B cell (primary cell): Measurements from ENCODE around the gene C3orf22. TPM values are rescaled to one million over a fixed set of nuclear protein-coding genes. Genes with fewer than 3 reads are reported as not detected.

Source experiments
- ATAC-seq: fragments of 200-7000 bp; cut with Tn5 transposase; one replicate; pipeline ENCODE4 v1.10.0; 2021; ENCODE audit warnings: low read depth, mild to moderate bottlenecking, moderate number of reproducible peaks, moderate library complexity
- CTCF ChIA-PET: fragments of 350-600 bp; sonication (Branson Sonifier 250); formaldehyde crosslinking; loops from one replicate; lab custom pipeline; 2021; ENCODE audit warnings: antibody characterized with exemption, inconsistent platforms; lab: Charles Lee
- POLR2A ChIA-PET: fragments of 350-600 bp; sonication (Branson Sonifier 250); formaldehyde crosslinking; loops from one replicate; lab custom pipeline; 2021; ENCODE audit warnings: antibody characterized with exemption; lab: Charles Lee
- DNase-seq: peaks from one replicate; pipeline ENCODE4 v3.0.0; 2013
- H2AFZ ChIP-seq: 2 replicates; pipeline ENCODE4 v1.6.1; 2012; ENCODE audit warnings: mild to moderate bottlenecking, low read depth, low read length; ENCODE audit not compliant: insufficient read depth, poor library complexity, severe bottlenecking
- H3K27ac ChIP-seq, 2 donors: 1 replicate in 1 of 2; 2 replicates in 1 of 2; pipeline ENCODE4 v1.5.1; 2012 to 2013; ENCODE audit warnings: low read length in 2 of 2, mild to moderate bottlenecking in 2 of 2, moderate library complexity in 1 of 2
- H3K27me3 ChIP-seq, 4 experiments: fragments of 200-600 bp in 1 of 4; sonication (generic) in 1 of 4; replicated peaks in 1 of 4; 1 replicate in 2 of 4; 2 replicates in 2 of 4; pipeline versions ENCODE4 v1.6.1 to v1.7.0; 2013 to 2016; ENCODE audit warnings: low read length in 3 of 4, mild to moderate bottlenecking in 2 of 4, mixed read lengths in 1 of 4, moderate library complexity in 1 of 4; ENCODE audit not compliant: insufficient read depth in 4 of 4, control insufficient read depth in 3 of 4; ENCODE audit errors: control extremely low read depth in 1 of 4
- H3K36me3 ChIP-seq, 2 experiments: replicated peaks in 1 of 2; 1 replicate in 1 of 2; 2 replicates in 1 of 2; pipeline versions ENCODE4 v1.6.1 to v1.7.1; 2013; ENCODE audit warnings: low read length in 1 of 2; ENCODE audit not compliant: insufficient read depth in 2 of 2, control insufficient read depth in 1 of 2; ENCODE audit errors: control extremely low read depth in 1 of 2, extremely low read depth in 1 of 2
- H3K4me1 ChIP-seq, 2 donors: fragments of 200-600 bp in 1 of 2; sonication (generic) in 1 of 2; 1 replicate in 1 of 2; 2 replicates in 1 of 2; pipeline versions ENCODE4 v1.5.1 to v1.6.1; 2013 to 2017; ENCODE audit warnings: low read length in 2 of 2; ENCODE audit not compliant: control insufficient read depth in 2 of 2, insufficient read depth in 2 of 2
- H3K4me2 ChIP-seq: replicated peaks from 2 replicates; pipeline ENCODE3; 2012; ENCODE audit warnings: mild to moderate bottlenecking, low read depth, low read length; ENCODE audit not compliant: poor library complexity, severe bottlenecking
- H3K4me3 ChIP-seq, 5 experiments: fragments of 200-600 bp in 1 of 5; sonication (generic) in 1 of 5; 1 replicate in 3 of 5; 2 replicates in 2 of 5; pipeline versions ENCODE4 v1.5.1 to v1.7.0; 2011 to 2016; ENCODE audit warnings: low read length in 4 of 5, mild to moderate bottlenecking in 4 of 5, low read depth in 2 of 5, control low read depth in 1 of 5, moderate library complexity in 1 of 5; ENCODE audit not compliant: insufficient read depth in 1 of 5; ENCODE audit errors: control extremely low read depth in 1 of 5, extremely low read depth in 1 of 5
- H3K79me2 ChIP-seq: fragments of 200-600 bp; sonication (generic); one replicate; pipeline ENCODE4 v1.6.0; 2016; ENCODE audit warnings: low read length; ENCODE audit not compliant: control insufficient read depth, insufficient read depth
- H3K9ac ChIP-seq: fragments of 200-600 bp; sonication (generic); 2 replicates; pipeline ENCODE4 v1.6.1; 2017; ENCODE audit warnings: mild to moderate bottlenecking, low read length, moderate library complexity
- H3K9me3 ChIP-seq, 3 donors: one replicate each; pipeline versions ENCODE4 v1.6.1 to v1.7.1; 2013; ENCODE audit warnings: low read length in 2 of 3; ENCODE audit not compliant: control insufficient read depth in 2 of 3, insufficient read depth in 1 of 3; ENCODE audit errors: control extremely low read depth in 1 of 3
- H4K20me1 ChIP-seq: 2 replicates; pipeline ENCODE4 v1.6.0; 2012; ENCODE audit warnings: mild to moderate bottlenecking, low read length; ENCODE audit not compliant: insufficient read depth, control insufficient read depth, poor library complexity, severe bottlenecking
- H3K27ac Mint-ChIP-seq: one replicate; pipeline ENCODE4 v1.8.0; 2021; ENCODE audit warnings: mixed read lengths
- H3K27me3 Mint-ChIP-seq: one replicate; pipeline ENCODE4 v1.8.0; 2021; ENCODE audit warnings: mixed read lengths
- H3K4me1 Mint-ChIP-seq: one replicate; pipeline ENCODE4 v1.8.0; 2021; ENCODE audit warnings: mixed read lengths
- H3K4me3 Mint-ChIP-seq: one replicate; pipeline ENCODE4 v1.8.0; 2021; ENCODE audit warnings: mixed read lengths
- H3K9me3 Mint-ChIP-seq: one replicate; pipeline ENCODE4 v1.8.0; 2022; ENCODE audit warnings: mixed read lengths; ENCODE audit not compliant: insufficient read depth
- EZH2 ChIP-seq: IDR thresholded peaks from 2 replicates; pipeline ENCODE4 v1.6.1; 2012; ENCODE audit warnings: borderline replicate concordance, low read depth, mild to moderate bottlenecking, moderate library complexity, low read length; ENCODE audit not compliant: insufficient read depth, poor library complexity, severe bottlenecking
- WGBS: methylation state at CpG from one replicate; pipeline ENCODE4 v1.1.5; 2013; ENCODE audit warnings: missing lambda C conversion rate; ENCODE audit not compliant: insufficient coverage; 5-methylcytosine and 5-hydroxymethylcytosine counted together
- intact Hi-C: fragments of 100-400 bp; cut with micrococcal nuclease; formaldehyde crosslinking; loops from one replicate; pipeline ENCODE4 v1.10.0; 2022
- polyA plus RNA-seq: library from polyadenylated mRNA; depleted of rRNA; stranded (reverse); fragments of >200 nt; gene quantifications from 2 replicates; pipeline ENCODE4 v1.2.3, GENCODE V29; 2012
- total RNA-seq, 2 donors: library from RNA; stranded (reverse); fragments of 120-200 nt in 1 of 2; gene quantifications; 1 replicate in 1 of 2; 2 replicates in 1 of 2; pipeline versions ENCODE4 v1.2.3 to v1.2.4, GENCODE V29; 2013 to 2022
- TF ChIP-seq, protein P1 (sequence below): fragments of 200-600 bp; IDR thresholded peaks from one replicate; pipeline ENCODE4 v1.8.0; 2022; ENCODE audit warnings: antibody characterized with exemption, mild to moderate bottlenecking

Gene C3orf22
- total and polyA plus RNA-seq, 2 donors (not counting 1 experiment from before 2014, with no cell fraction given): not detected

DNA sequence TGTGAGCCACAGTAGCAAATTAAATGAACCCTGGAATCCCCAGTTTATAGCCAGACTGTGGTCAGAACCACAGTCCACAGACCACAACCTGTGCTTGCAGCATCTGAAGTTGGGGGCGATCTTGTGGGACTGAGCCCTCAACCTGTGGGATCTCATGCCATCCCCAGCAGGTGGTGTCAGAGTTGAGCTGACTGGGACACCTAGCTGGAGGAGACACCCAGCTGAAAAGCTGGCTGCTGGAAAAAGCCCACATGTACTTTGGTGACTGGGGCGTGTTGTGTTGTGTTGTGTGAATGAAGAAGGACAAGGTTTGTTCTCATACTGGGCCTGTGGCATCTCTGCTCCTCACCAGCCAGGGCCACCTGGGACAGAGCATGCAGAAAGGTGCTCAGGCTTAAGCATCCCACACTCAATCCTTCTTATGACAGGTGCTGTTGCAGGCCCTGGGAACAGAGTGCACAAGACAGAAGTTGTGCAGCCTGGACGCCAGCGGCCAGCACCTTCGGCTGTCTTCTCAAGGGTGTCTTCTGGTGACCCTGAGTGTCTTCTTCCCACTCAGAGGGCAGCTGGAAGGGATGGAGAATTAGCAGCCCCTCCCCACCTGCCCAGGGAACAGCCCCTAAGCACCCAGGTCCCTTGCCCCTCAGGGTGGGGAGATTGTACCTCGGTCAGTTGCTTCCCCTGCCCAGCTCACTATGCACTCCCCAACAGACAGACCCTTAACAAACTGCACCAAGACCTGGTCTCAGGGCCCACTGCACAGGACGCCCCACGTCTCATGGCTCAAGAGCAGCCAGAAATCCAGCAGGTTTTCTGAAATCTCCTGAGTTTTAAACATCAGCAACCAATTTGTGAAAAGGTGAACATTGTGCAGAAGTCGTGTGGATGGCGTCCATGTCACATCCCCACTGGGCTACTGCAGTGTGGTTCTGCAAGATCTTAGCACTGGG is 39.0 kb downstream of the C3orf22 start:
- CTCF ChIA-PET: interaction anchor here (0.9 to 5.9 kb wide), 3 partner anchors 11 to 1027 kb away, joined by 3 to 92 read pairs (median 7); no protein-coding TSS in a partner anchor
- H2AFZ ChIP-seq: no peak overlapping the region
- WGBS: 77% methylated on average over 6 of the region's 10 CpGs

More for the DNA sequence above, 39.0 kb downstream of the C3orf22 start:
- Mint-ChIP-seq H3K27ac (no peak overlapping the region), H3K4me3 (no peak overlapping the region), H3K9me3 (no peaks in the 10 kb centered on the region), H3K27me3 (peaks cover 18% of the 10 kb centered on the region), H3K4me1 (no peaks in the 10 kb centered on the region)
- H3K4me2 ChIP-seq: no peak overlapping the region
- H3K9me3 ChIP-seq: no peaks in the 10 kb centered on the region
- H3K4me3 ChIP-seq: no peak overlapping the region
- ATAC-seq: no peak
- peaks cover 0 to 7% of the 10 kb centered on the region in 2 donors for H3K4me1 ChIP-seq
- TF ChIP-seq EZH2: no peak
- TF ChIP-seq, protein P1, sequence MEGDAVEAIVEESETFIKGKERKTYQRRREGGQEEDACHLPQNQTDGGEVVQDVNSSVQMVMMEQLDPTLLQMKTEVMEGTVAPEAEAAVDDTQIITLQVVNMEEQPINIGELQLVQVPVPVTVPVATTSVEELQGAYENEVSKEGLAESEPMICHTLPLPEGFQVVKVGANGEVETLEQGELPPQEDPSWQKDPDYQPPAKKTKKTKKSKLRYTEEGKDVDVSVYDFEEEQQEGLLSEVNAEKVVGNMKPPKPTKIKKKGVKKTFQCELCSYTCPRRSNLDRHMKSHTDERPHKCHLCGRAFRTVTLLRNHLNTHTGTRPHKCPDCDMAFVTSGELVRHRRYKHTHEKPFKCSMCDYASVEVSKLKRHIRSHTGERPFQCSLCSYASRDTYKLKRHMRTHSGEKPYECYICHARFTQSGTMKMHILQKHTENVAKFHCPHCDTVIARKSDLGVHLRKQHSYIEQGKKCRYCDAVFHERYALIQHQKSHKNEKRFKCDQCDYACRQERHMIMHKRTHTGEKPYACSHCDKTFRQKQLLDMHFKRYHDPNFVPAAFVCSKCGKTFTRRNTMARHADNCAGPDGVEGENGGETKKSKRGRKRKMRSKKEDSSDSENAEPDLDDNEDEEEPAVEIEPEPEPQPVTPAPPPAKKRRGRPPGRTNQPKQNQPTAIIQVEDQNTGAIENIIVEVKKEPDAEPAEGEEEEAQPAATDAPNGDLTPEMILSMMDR: no peak
- H3K9ac ChIP-seq: no peak overlapping the region
- peaks cover 0 to 24% (median 8%) of the 10 kb centered on the region in 4 experiments for H3K27me3 ChIP-seq
- H3K79me2 ChIP-seq: no peaks in the 10 kb centered on the region
- no peaks in the 10 kb centered on the region for H3K36me3 ChIP-seq
- no peak overlapping the region for H3K27ac ChIP-seq
- H4K20me1 ChIP-seq: no peaks in the 10 kb centered on the region
- POLR2A ChIA-PET: no interaction called here
- intact Hi-C loops: loop anchor here (5.0 kb wide), 1 partner anchor 463 kb away; the partner anchor contains the start of gene PLXNA1
- DNase-seq: no peak
